ENCODE results near the gene RASAL1.

- TF ChIP-seq CTCF (IDR thresholded peaks at IDR 0.05) (no peak), POLR2A (IDR thresholded peaks at IDR 0.05) (no peak)
Observed at GRCh38 chr12:113111247-113111646, 24.3 kb downstream of the RASAL1 start.

Measured in Peyer's patch (tissue), 4 donors.